ENCODE results near the gene GYPB. TPM values are rescaled to one million over a fixed set of nuclear protein-coding genes. Genes with fewer than 3 reads are reported as not detected.

Gene GYPB
- total and polyA plus RNA-seq, 7 donors, result not detected

Other genes starting within 250 kb of the GYPB start
- under 1 TPM in 3 of 4 donors, not detected in 1; 0.33 to 0.71 (median 0.54) TPM for gene GYPE, start 113.8 kb downstream of the GYPB start, total RNA-seq
- 1 to 10 TPM in 1 of 3 donors, under 1 TPM in 1, not detected in 1; 0.92 to 1.0 TPM for gene GYPE, start 113.8 kb downstream of the GYPB start, polyA plus RNA-seq
- gene GYPA, start 121.3 kb upstream of the GYPB start, total RNA-seq, result not detected
- not detected for gene GYPA, start 121.3 kb upstream of the GYPB start, polyA plus RNA-seq

Measured in sigmoid colon (tissue), 7 donors.